ENCODE data around the gene ARFGEF2. TPM values are rescaled to one million over a fixed set of nuclear protein-coding genes. Genes with fewer than 3 reads are reported as not detected.

Gene ARFGEF2
- total RNA-seq, 1 experiment from 2014 or later: 20.9 TPM

GRCh38 chr20:48983423-48984400, 62.2 kb downstream of the ARFGEF2 start (continued):
- TF ChIP-seq E2F1 (CRISPR knock-in tag; IDR thresholded peaks at IDR 0.05): no peak
- TF ChIP-seq ATF2 (CRISPR knock-in tag; IDR thresholded peaks at IDR 0.05; ENCODE audit: borderline replicate concordance, low read depth): no peak
- no peak for TF ChIP-seq NR2C2 (CRISPR knock-in tag; IDR thresholded peaks at IDR 0.05)
- TF ChIP-seq MYBL2 (CRISPR knock-in tag; IDR thresholded peaks at IDR 0.05): no peak
- TF ChIP-seq EMX1 (CRISPR knock-in tag; IDR thresholded peaks at IDR 0.05): no peak

- H3K27ac Mint-ChIP-seq: no peak overlapping the region
- peaks cover 82% of the 10 kb centered on the region for H3K36me3 Mint-ChIP-seq
- ATAC-seq: no peak
- CTCF ChIA-PET: no interaction called here
- POLR2A ChIA-PET: no interaction called here
- no peaks in the 10 kb centered on the region for H3K4me1 Mint-ChIP-seq
- H3K27me3 Mint-ChIP-seq (ENCODE audit: low read depth): no peaks in the 10 kb centered on the region
- H3K4me3 Mint-ChIP-seq: no peak overlapping the region
- peaks cover 22% of the 10 kb centered on the region for H3K9me3 Mint-ChIP-seq
- TF ChIP-seq ZNF425 (CRISPR knock-in tag; conservative IDR thresholded peaks at IDR 0.05) (no peak), CBFB (CRISPR knock-in tag; IDR thresholded peaks at IDR 0.05; ENCODE audit: low read depth) (no peak), ATF1 (CRISPR knock-in tag; IDR thresholded peaks at IDR 0.05) (no peak), ZNF423 (CRISPR knock-in tag; IDR thresholded peaks at IDR 0.05) (no peak), MXD4 (CRISPR knock-in tag; IDR thresholded peaks at IDR 0.05; ENCODE audit: borderline replicate concordance) (no peak)
- no peak for DNase-seq (ENCODE audit: low spot score)
Measured at GRCh38 chr20:48984575-48985219, 63.2 kb downstream of the ARFGEF2 start.

- Mint-ChIP-seq H3K4me3 (no peak overlapping the region), H3K9me3 (peaks cover 14% of the 10 kb centered on the region), H3K36me3 (peaks cover 80% of the 10 kb centered on the region), H3K27ac (no peak overlapping the region), H3K4me1 (no peaks in the 10 kb centered on the region), H3K27me3 (ENCODE audit: low read depth) (no peaks in the 10 kb centered on the region)
- ATAC-seq (no peak), DNase-seq (ENCODE audit: low spot score) (no peak)
- CTCF ChIA-PET: interaction anchor here (0.8 kb wide), 1 partner anchor 28 kb away, joined by 3 read pairs; no protein-coding TSS in a partner anchor
- POLR2A ChIA-PET: no interaction called here
- no peak for TF ChIP-seq ETV6 (CRISPR knock-in tag; IDR thresholded peaks at IDR 0.05)
- TF ChIP-seq FOXP1 (CRISPR knock-in tag; IDR thresholded peaks at IDR 0.05; ENCODE audit: borderline replicate concordance): no peak
- no peak for TF ChIP-seq FOXK1 (CRISPR knock-in tag; IDR thresholded peaks at IDR 0.05)
- no peak for TF ChIP-seq NR1H2 (CRISPR knock-in tag; IDR thresholded peaks at IDR 0.05)
- TF ChIP-seq ZBTB21 (CRISPR knock-in tag; IDR thresholded peaks at IDR 0.05; ENCODE audit: borderline replicate concordance): no peak
- TF ChIP-seq ZNF416 (CRISPR knock-in tag; IDR thresholded peaks at IDR 0.05): no peak
- TF ChIP-seq ZBTB43 (CRISPR knock-in tag; IDR thresholded peaks at IDR 0.05): no peak
- no peak for TF ChIP-seq NFYB (CRISPR knock-in tag; conservative IDR thresholded peaks at IDR 0.05; ENCODE audit: low read depth)
- TF ChIP-seq JAZF1 (CRISPR knock-in tag; IDR thresholded peaks at IDR 0.05): no peak
- no peak for TF ChIP-seq STAT6 (CRISPR knock-in tag; conservative IDR thresholded peaks at IDR 0.05; ENCODE audit: low read depth)
- no peak for TF ChIP-seq PREB (CRISPR knock-in tag; IDR thresholded peaks at IDR 0.05; ENCODE audit: borderline replicate concordance)
- no peak for TF ChIP-seq NFATC4 (CRISPR knock-in tag; IDR thresholded peaks at IDR 0.05)
Measured at GRCh38 chr20:48986899-48987298, 65.4 kb downstream of the ARFGEF2 start.

Data from WTC11 (cell line).